Ascending aorta (tissue), 2 donors: ENCODE measurements around the gene PDK2. TPM values are rescaled to one million over a fixed set of nuclear protein-coding genes. Genes with fewer than 3 reads are reported as not detected.

ENCODE experiments used
- DNase-seq, 2 donors: peaks; one replicate each; pipeline ENCODE4 v3.0.0-alpha.2; 2019; ENCODE audit warnings: low spot score in 2 of 2
- H3K27ac ChIP-seq, 2 donors: fragments of 200-600 bp; sonication (generic); one replicate each; pipeline ENCODE4 v1.5.1; 2016 to 2017; ENCODE audit warnings: mild to moderate bottlenecking in 1 of 2
- H3K27me3 ChIP-seq: fragments of 200-600 bp; sonication (generic); one replicate; pipeline ENCODE4 v1.5.1; 2017
- H3K36me3 ChIP-seq, 2 donors: fragments of 200-600 bp; sonication (generic); one replicate each; pipeline ENCODE4 v1.5.1; 2016
- H3K4me1 ChIP-seq, 2 donors: fragments of 200-600 bp; sonication (generic); one replicate each; pipeline ENCODE4 v1.5.1; 2016 to 2017; ENCODE audit warnings: mild to moderate bottlenecking in 1 of 2
- H3K4me3 ChIP-seq, 2 donors: fragments of 200-600 bp; sonication (generic); one replicate each; pipeline ENCODE4 v1.5.1; 2016 to 2017; ENCODE audit warnings: mild to moderate bottlenecking in 1 of 2
- H3K9me3 ChIP-seq, 2 donors: fragments of 200-600 bp; sonication (generic); one replicate each; pipeline ENCODE4 v1.5.1; 2016
- CTCF ChIP-seq, 3 experiments: fragments of 200-600 bp in 2 of 3; fragments of 450-650 bp in 1 of 3; sonication (generic) in 2 of 3; IDR thresholded peaks; one replicate each; pipeline ENCODE4 v1.5.1; 2016 to 2019; ENCODE audit warnings: antibody characterized with exemption in 3 of 3, mild to moderate bottlenecking in 1 of 3, moderate library complexity in 1 of 3
- intact Hi-C: fragments of 100-400 bp; cut with DNase I; formaldehyde crosslinking; loops from one replicate; pipeline ENCODE4 v1.15.1; 2023
- total RNA-seq: library from RNA; depleted of rRNA; stranded (reverse); fragments of >200 nt; gene quantifications from one replicate; pipeline ENCODE4 v1.1.0, GENCODE V29; 2016

The PDK2 gene
- total RNA-seq, 1 donor from 2014 or later, result 73.5 TPM

- peaks cover 23 to 28% of the 10 kb centered on the region in 2 donors for H3K36me3 ChIP-seq
- H3K9me3 ChIP-seq, result no peaks in the 10 kb centered on the region
- no peak overlapping the region for H3K4me3 ChIP-seq
- no peaks in the 10 kb centered on the region for H3K27me3 ChIP-seq
- intact Hi-C loops, result loop anchor here (5.0 kb wide), 1 partner anchor 50 kb away; no protein-coding TSS in a partner anchor
- no peak for DNase-seq
- peak overlapping the region in 1 of 2 donors; percentile 10 for H3K27ac ChIP-seq
- H3K4me1 ChIP-seq, result peaks cover 9 to 33% of the 10 kb centered on the region in 2 donors
- no peak for TF ChIP-seq CTCF (IDR thresholded peaks at IDR 0.05)
Measured at GRCh38 chr17:50097455-50097854, 2.3 kb downstream of the PDK2 start.

GRCh38 chr17:50097926-50098325 is 2.8 kb downstream of the PDK2 start:
- Histone ChIP-seq H3K4me3 (no peak overlapping the region), H3K4me1 (peaks cover 9 to 33% of the 10 kb centered on the region in 2 donors), H3K9me3 (no peaks in the 10 kb centered on the region), H3K36me3 (peaks cover 23 to 28% of the 10 kb centered on the region in 2 donors), H3K27me3 (no peaks in the 10 kb centered on the region), H3K27ac (peak overlapping the region in 1 of 2 donors; percentile 10)
- intact Hi-C loops, result loop anchor here (5.0 kb wide), 1 partner anchor 49 kb away; no protein-coding TSS in a partner anchor
- no peak for DNase-seq
- no peak for TF ChIP-seq CTCF (IDR thresholded peaks at IDR 0.05)

DNA sequence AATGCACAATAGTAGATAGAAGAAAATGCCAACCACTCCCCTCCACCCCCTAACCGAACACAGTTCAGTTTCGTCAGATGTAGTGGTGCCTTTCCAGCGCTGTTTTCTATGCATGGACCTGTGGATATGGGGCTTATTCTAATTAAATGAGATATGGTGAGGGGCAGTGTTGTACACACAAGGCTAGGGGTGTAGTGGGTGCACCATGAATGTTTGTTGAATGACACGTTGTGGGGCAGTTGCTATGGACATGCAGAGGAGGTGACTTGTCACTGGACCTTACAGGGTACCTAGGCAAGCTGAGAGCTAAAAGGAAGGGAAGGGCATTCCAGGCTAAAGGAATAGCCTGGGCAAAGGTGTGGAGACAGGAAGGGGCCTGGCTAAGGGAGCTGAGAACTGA is 3.4 kb downstream of the PDK2 start:
- Histone ChIP-seq H3K9me3 (no peaks in the 10 kb centered on the region), H3K4me1 (peaks cover 9 to 33% of the 10 kb centered on the region in 2 donors), H3K27ac (no peak overlapping the region), H3K27me3 (no peaks in the 10 kb centered on the region), H3K36me3 (peaks cover 23 to 28% of the 10 kb centered on the region in 2 donors), H3K4me3 (no peak overlapping the region)
- intact Hi-C loops, result loop anchor here (5.0 kb wide), 1 partner anchor 49 kb away; no protein-coding TSS in a partner anchor
- TF ChIP-seq CTCF (IDR thresholded peaks at IDR 0.05), result no peak
- DNase-seq, result no peak

GRCh38 chr17:50099003-50099402 is 3.9 kb downstream of the PDK2 start:
- intact Hi-C loops, result loop anchor here (5.0 kb wide), 1 partner anchor 48 kb away; no protein-coding TSS in a partner anchor
- Histone ChIP-seq H3K9me3 (no peaks in the 10 kb centered on the region), H3K4me1 (peaks cover 9 to 33% of the 10 kb centered on the region in 2 donors), H3K27ac (no peak overlapping the region), H3K27me3 (no peaks in the 10 kb centered on the region), H3K36me3 (peaks cover 26 to 28% of the 10 kb centered on the region in 2 donors), H3K4me3 (no peak overlapping the region)
- no peak for TF ChIP-seq CTCF (IDR thresholded peaks at IDR 0.05)
- DNase-seq, result no peak

DNA sequence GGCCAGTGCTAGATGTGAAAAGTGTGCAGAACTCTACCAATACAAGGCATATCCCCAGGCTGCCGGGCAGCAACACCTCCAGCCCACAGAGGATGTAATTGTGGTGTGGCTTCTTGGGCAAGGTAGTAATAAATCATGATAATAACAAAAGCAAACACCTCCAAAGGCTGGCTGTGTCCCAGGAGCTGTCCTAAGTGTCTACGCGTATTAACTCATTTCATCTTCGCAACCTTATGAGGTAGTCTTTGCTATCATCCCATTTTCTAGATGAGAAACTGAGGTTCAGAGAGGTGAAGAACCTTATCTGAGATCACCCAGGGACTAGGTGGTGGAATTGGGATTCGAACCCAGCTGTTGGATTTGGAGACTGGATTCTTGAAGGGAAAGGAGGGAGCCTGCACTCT is 5.3 kb downstream of the PDK2 start:
- no peaks in the 10 kb centered on the region for H3K9me3 ChIP-seq
- no peak overlapping the region for H3K4me3 ChIP-seq
- peaks cover 9 to 33% of the 10 kb centered on the region in 2 donors for H3K4me1 ChIP-seq
- peak overlapping the region; percentile 42 to 66 for H3K27ac ChIP-seq
- no peaks in the 10 kb centered on the region for H3K27me3 ChIP-seq
- H3K36me3 ChIP-seq, result peaks cover 32 to 34% of the 10 kb centered on the region in 2 donors
- no peak for TF ChIP-seq CTCF (IDR thresholded peaks at IDR 0.05)
- intact Hi-C loops, result no loop called here
- no peak for DNase-seq
